Osteocyte (in vitro differentiated cells): ENCODE measurements around the gene TMEM94. TPM values are rescaled to one million over a fixed set of nuclear protein-coding genes. Genes with fewer than 3 reads are reported as not detected.

Source experiments
- DNase-seq: peaks from one replicate; pipeline ENCODE4 v3.0.0; 2021; ENCODE audit warnings: mixed read lengths; ENCODE audit not compliant: unreplicated experiment; ENCODE audit errors: extremely low spot score
- H3K27ac Mint-ChIP-seq: one replicate; pipeline ENCODE4 v1.8.0; 2021; ENCODE audit warnings: mild to moderate bottlenecking, mixed read lengths; ENCODE audit not compliant: unreplicated experiment
- H3K27me3 Mint-ChIP-seq: one replicate; pipeline ENCODE4 v1.8.0; 2021; ENCODE audit warnings: mixed read lengths; ENCODE audit not compliant: unreplicated experiment
- H3K36me3 Mint-ChIP-seq: one replicate; pipeline ENCODE4 v1.8.0; 2021; ENCODE audit warnings: mixed read lengths; ENCODE audit not compliant: unreplicated experiment
- H3K4me1 Mint-ChIP-seq: one replicate; pipeline ENCODE4 v1.8.0; 2021; ENCODE audit warnings: mixed read lengths; ENCODE audit not compliant: unreplicated experiment
- H3K4me3 Mint-ChIP-seq: one replicate; pipeline ENCODE4 v1.8.0; 2021; ENCODE audit warnings: mild to moderate bottlenecking, moderate library complexity, mixed read lengths; ENCODE audit not compliant: unreplicated experiment
- H3K9me3 Mint-ChIP-seq: one replicate; pipeline ENCODE4 v1.8.0; 2021; ENCODE audit warnings: mixed read lengths; ENCODE audit not compliant: unreplicated experiment
- total RNA-seq: library from RNA; stranded (reverse); gene quantifications from 2 replicates; pipeline ENCODE4 v1.2.1, GENCODE V29; 2021
- TF ChIP-seq, protein P1 (sequence below): fragments of 200-600 bp; sonication (generic); IDR thresholded peaks from 2 replicates; pipeline ENCODE4 v1.5.0; 2021; ENCODE audit warnings: antibody characterized with exemption, mild to moderate bottlenecking, moderate library complexity

TMEM94 gene
- total RNA-seq, 1 donor from 2014 or later: 78.4 TPM

- no peak overlapping the region for H3K4me3 Mint-ChIP-seq
- H3K9me3 Mint-ChIP-seq: no peaks in the 10 kb centered on the region
- peaks cover 10% of the 10 kb centered on the region for H3K36me3 Mint-ChIP-seq
- no peak for DNase-seq
- TF ChIP-seq, protein P1, sequence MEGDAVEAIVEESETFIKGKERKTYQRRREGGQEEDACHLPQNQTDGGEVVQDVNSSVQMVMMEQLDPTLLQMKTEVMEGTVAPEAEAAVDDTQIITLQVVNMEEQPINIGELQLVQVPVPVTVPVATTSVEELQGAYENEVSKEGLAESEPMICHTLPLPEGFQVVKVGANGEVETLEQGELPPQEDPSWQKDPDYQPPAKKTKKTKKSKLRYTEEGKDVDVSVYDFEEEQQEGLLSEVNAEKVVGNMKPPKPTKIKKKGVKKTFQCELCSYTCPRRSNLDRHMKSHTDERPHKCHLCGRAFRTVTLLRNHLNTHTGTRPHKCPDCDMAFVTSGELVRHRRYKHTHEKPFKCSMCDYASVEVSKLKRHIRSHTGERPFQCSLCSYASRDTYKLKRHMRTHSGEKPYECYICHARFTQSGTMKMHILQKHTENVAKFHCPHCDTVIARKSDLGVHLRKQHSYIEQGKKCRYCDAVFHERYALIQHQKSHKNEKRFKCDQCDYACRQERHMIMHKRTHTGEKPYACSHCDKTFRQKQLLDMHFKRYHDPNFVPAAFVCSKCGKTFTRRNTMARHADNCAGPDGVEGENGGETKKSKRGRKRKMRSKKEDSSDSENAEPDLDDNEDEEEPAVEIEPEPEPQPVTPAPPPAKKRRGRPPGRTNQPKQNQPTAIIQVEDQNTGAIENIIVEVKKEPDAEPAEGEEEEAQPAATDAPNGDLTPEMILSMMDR: no peak
- no peaks in the 10 kb centered on the region for H3K27me3 Mint-ChIP-seq
- H3K4me1 Mint-ChIP-seq: no peaks in the 10 kb centered on the region
- H3K27ac Mint-ChIP-seq: no peak overlapping the region
Measured at GRCh38 chr17:75498039-75498725, 41.7 kb downstream of the TMEM94 start.

- no peak overlapping the region for H3K27ac Mint-ChIP-seq
Measured at GRCh38 chr17:75498726-75499213, 42.3 kb downstream of the TMEM94 start.

DNA sequence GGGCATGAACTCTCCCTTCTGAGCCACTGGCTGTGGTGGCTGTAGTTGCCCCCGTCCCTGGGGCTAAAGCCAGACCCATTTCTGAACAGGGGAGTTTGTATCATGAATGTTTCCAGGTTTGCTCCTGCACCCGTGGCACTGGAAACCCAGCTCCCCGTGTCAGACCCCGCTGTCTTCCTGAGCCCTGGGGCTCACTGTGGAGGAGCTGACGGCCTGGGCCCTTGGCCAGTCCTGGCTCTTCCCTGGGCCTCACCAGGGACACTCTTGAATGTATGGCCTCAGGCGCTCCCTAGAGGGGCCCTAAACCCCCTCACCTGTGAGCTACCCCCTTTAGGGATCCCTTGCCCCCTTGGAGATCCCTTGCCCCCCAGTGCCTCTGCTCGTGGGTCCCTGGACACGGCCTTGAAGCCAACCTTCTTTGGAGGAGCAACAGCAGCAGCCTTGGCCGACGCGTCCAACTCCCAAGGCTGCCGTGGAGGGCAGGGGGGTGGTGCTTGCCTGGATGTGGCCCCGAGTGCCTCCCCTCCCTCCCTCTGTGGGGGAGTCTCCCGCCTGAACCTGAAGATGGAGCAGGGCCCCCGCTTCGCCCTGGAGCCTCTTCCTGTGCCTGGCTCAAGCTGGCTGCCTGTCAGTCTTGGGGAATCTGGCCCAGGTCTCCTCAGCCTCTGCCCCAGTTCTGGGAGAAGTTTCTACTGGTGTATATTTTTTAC is 43.0 kb downstream of the TMEM94 start:
- Mint-ChIP-seq H3K36me3 (peaks cover 10% of the 10 kb centered on the region), H3K4me1 (no peaks in the 10 kb centered on the region), H3K4me3 (no peak overlapping the region), H3K27ac (no peak overlapping the region), H3K27me3 (no peaks in the 10 kb centered on the region), H3K9me3 (no peaks in the 10 kb centered on the region)
- no peak for DNase-seq
- TF ChIP-seq, protein P1: no peak

More at GRCh38 chr17:75498726-75499213, 42.3 kb downstream of the TMEM94 start:
- TF ChIP-seq, protein P1: no peak
- Mint-ChIP-seq H3K4me3 (no peak overlapping the region), H3K36me3 (peaks cover 10% of the 10 kb centered on the region), H3K4me1 (no peaks in the 10 kb centered on the region), H3K27me3 (no peaks in the 10 kb centered on the region), H3K9me3 (no peaks in the 10 kb centered on the region)
- no peak for DNase-seq

DNA sequence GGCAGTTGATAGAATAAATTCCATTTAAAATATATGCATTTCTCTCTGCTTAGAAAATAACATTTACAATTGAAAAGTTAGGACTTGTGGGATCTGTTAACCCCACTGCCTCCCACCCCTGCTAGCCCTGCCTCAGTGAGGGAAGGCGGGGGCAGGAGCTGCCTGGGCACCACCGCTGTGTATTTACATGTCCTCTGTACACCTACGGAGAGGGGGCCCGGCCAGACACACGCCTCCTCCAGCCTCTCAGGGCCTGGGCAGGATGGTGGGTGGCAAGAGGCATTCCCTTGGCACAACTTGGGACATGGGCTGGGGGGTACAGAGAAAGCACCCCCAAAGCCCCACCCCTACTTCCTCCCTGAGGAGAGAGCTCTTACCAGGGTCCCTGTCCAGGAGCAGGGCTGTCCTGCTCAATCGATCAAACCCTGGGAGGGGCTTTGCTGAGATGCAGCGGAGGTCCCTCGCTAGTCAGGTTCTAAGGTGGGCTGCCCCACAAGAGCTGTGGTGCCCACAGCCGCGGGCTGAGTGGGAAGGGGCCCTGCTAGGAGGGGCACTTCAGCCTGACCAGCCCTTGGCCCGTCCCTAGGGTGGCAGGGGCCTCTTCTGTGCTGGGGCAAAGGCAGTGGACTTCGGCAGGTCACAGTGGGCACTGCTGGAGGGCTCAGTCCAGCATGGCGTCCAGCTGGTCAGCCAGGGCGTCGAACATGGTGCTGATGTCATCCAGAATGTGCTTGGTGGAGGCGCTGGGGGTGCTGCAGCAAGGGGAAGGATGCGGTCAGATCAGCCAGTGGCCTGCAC is 44.2 kb downstream of the TMEM94 start:
- Mint-ChIP-seq H3K27ac (no peak overlapping the region), H3K27me3 (no peaks in the 10 kb centered on the region), H3K36me3 (peaks cover 10% of the 10 kb centered on the region), H3K4me1 (no peaks in the 10 kb centered on the region), H3K4me3 (no peak overlapping the region), H3K9me3 (no peaks in the 10 kb centered on the region)
- DNase-seq: no peak
- TF ChIP-seq, protein P1: no peak
